ENCODE measurements around the gene DNAI1. TPM values are rescaled to one million over a fixed set of nuclear protein-coding genes. Genes with fewer than 3 reads are reported as not detected.

DNAI1 gene
- polyA plus RNA-seq, 3 donors = 1.4 to 4.0 (median 2.1) TPM

DNA sequence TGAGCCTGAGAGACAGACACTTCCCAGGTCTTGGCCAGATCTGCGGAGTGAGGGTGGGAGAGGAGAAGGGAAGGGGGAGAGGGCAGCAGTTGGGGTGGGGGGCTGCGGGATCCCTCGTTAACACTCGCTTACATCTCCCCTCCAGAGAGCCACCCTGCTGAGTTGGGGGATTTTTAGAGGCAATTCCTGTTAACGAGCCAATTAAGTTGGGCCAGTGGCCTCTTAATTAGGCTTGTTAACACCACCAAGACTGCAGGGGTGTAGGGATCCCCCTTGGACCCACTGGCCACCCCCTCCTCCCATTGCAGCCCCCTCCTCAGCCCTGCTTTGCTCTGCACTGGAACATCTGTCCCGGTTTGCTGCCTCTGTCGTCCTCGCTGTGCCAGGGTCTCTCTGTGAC lies 107.3 kb downstream of the DNAI1 start:
- DNase-seq (ENCODE audit: extremely low read depth in 1 of 11, low read depth in 9 of 11, low spot score in 4 of 11) = no peak

DNA sequence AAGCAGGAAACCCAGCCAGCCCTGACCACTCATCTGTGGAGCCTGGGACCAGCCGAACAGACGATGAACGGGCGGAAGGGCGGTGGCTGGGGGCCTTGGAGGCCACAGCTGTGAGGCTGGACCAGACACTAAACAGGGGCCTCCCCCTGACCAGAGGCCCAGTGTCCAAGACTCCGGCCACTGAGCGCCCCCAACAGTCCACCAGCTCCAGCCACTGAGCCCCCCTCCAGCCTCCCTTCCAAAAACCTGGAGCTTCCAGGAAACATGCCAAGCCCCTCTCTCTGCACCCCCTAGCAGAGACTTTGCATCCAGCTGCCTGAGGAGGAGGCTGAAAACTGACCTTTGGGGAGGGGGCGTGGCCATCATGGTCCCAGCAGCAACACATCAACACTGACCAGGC lies 107.7 kb downstream of the DNAI1 start:
- DNase-seq (ENCODE audit: extremely low read depth in 1 of 11, low read depth in 9 of 11, low spot score in 4 of 11) = no peak

DNA sequence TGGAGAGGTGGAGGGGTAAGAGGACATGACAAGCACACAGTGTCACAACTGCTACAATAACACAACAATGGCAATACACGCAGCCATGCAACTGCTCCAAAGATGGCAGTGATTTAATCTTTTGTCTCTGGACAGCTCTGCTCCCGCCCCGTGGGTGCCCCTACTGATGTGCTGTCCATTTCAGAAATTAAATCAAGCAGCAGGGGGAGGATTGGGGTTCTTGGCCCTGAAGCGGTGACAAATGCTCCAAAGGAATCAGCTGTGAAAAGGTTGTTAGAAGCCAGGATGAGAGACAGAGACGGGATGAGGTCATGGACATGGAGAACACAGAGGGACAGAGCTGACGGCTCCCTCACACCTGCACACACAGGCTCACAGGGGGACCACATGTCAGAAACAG lies 108.4 kb downstream of the DNAI1 start:
- DNase-seq (ENCODE audit: extremely low read depth in 1 of 11, low read depth in 9 of 11, low spot score in 4 of 11) = no peak

DNA sequence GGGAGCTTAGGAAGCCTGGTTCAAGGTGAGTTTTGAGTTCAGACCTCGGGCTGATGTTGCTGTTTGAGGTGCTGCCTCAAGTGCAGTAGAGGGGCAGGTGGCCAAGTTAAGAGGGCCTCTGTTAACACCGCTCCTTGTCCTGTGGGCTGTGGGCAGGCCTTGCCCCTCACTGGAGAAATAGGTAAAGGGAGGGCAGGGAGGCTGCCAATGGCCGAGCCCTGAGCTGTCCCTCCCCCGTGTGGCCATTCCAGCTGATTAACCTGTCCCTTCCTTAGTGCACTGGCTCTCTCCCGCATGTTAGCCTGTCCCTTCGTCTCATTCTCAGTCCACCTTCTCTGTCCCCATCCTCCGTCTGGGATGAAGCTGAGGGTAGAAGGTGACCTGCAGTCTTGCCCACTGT lies 109.5 kb downstream of the DNAI1 start:
- no peak for DNase-seq (ENCODE audit: extremely low read depth in 1 of 11, low read depth in 9 of 11, low spot score in 4 of 11)

GRCh38 chr9:34568774-34569173 lies 110.2 kb downstream of the DNAI1 start:
- no peak for DNase-seq (ENCODE audit: extremely low read depth in 1 of 11, low read depth in 9 of 11, low spot score in 4 of 11)

DNA sequence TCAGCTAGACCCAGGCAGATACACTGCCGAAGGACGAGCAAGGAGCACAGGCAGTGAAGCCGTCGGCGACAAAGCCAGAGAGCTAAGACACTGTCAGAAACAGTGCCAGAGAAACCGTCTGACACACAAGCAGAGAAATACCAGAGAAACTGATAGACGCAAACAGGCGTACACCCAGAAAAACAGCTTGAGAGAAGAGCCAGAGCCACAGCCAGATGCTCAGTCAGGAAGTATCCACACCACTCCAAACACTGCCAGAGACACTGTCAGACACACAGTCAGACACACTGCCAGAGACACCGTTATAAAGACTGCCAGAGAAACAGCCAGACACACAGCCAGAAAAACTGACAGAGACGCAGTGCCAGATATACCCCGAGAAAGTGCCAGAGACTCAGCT lies 111.8 kb downstream of the DNAI1 start:
- DNase-seq (ENCODE audit: extremely low read depth in 1 of 11, low read depth in 9 of 11, low spot score in 4 of 11) = no peak

Other genes with a start within 250 kb of the DNAI1 start
- gene KIF24, start 129.5 kb upstream of the DNAI1 start, polyA plus RNA-seq (ENCODE audit: insufficient read length in 3 of 3) = 1 to 10 TPM; 6.1 to 6.6 (median 6.4) TPM
- 10 to 100 TPM; 26.5 to 36.2 (median 29.8) TPM for gene NUDT2, start 129.2 kb upstream of the DNAI1 start, polyA plus RNA-seq (ENCODE audit: insufficient read length in 3 of 3)
- 1 to 10 TPM; 8.4 to 9.9 (median 8.9) TPM for gene MYORG, start 81.9 kb upstream of the DNAI1 start, polyA plus RNA-seq (ENCODE audit: insufficient read length in 3 of 3)
- 10 to 100 TPM; 12.0 to 16.0 (median 13.1) TPM for gene FAM219A, start 235 bp upstream of the DNAI1 start, polyA plus RNA-seq (ENCODE audit: insufficient read length in 3 of 3)
- gene ENHO, start 64.2 kb downstream of the DNAI1 start, polyA plus RNA-seq (ENCODE audit: insufficient read length in 3 of 3) = 1 to 10 TPM; 1.4 to 1.9 (median 1.7) TPM
- gene CNTFR, start 130.9 kb downstream of the DNAI1 start, polyA plus RNA-seq (ENCODE audit: insufficient read length in 3 of 3) = 10 to 100 TPM; 29.9 to 49.5 (median 38.3) TPM
- 10 to 100 TPM; 22.6 to 33.6 (median 25.8) TPM for gene RPP25L, start 153.3 kb downstream of the DNAI1 start, polyA plus RNA-seq (ENCODE audit: insufficient read length in 3 of 3)
- 100 to 1,000 TPM in 1 of 3 donors, 10 to 100 TPM in 2; 91.5 to 108 (median 96.6) TPM for gene DCTN3, start 161.7 kb downstream of the DNAI1 start, polyA plus RNA-seq (ENCODE audit: insufficient read length in 3 of 3)
- under 1 TPM in 1 of 3 donors, not detected in 2; 0.14 TPM for gene ARID3C, start 170.3 kb downstream of the DNAI1 start, polyA plus RNA-seq (ENCODE audit: insufficient read length in 3 of 3)
- gene SIGMAR1, start 179.0 kb downstream of the DNAI1 start, polyA plus RNA-seq (ENCODE audit: insufficient read length in 3 of 3) = 10 to 100 TPM; 43.9 to 55.1 (median 46.9) TPM
- 10 to 100 TPM; 65.6 to 85.0 (median 71.2) TPM for gene GALT, start 187.9 kb downstream of the DNAI1 start, polyA plus RNA-seq (ENCODE audit: insufficient read length in 3 of 3)
- gene IL11RA, start 193.4 kb downstream of the DNAI1 start, polyA plus RNA-seq (ENCODE audit: insufficient read length in 3 of 3) = 10 to 100 TPM; 53.5 to 68.0 (median 63.6) TPM
- under 1 TPM; 0.44 to 0.60 (median 0.59) TPM for gene CCL27, start 203.9 kb downstream of the DNAI1 start, polyA plus RNA-seq (ENCODE audit: insufficient read length in 3 of 3)
- gene CCL19, start 232.5 kb downstream of the DNAI1 start, polyA plus RNA-seq (ENCODE audit: insufficient read length in 3 of 3) = not detected

Measured in renal cortex interstitium (tissue), 11 donors.